Stimulated activated CD4-positive, alpha-beta T cell treated with anti-CD3 and anti-CD28 coated beads, TNF-alpha, amount 100 ng/mL, for 4 hours (primary cell): Measurements from ENCODE around the gene CDK5RAP2.
A peak's percentile ranks its signal among the peaks of the same experiment; 100 is the strongest.
"Not testable (repeated sequence)": the region's sequence is repeated elsewhere in the genome, so short reads cannot be mapped to it uniquely, and the experiment has no call there.

Experiments
- DNase-seq, 3 experiments: peaks; one replicate each; pipeline ENCODE4 v3.0.0-alpha.2; 2020; ENCODE audit warnings: low read depth in 3 of 3

CDK5RAP2 gene

DNA sequence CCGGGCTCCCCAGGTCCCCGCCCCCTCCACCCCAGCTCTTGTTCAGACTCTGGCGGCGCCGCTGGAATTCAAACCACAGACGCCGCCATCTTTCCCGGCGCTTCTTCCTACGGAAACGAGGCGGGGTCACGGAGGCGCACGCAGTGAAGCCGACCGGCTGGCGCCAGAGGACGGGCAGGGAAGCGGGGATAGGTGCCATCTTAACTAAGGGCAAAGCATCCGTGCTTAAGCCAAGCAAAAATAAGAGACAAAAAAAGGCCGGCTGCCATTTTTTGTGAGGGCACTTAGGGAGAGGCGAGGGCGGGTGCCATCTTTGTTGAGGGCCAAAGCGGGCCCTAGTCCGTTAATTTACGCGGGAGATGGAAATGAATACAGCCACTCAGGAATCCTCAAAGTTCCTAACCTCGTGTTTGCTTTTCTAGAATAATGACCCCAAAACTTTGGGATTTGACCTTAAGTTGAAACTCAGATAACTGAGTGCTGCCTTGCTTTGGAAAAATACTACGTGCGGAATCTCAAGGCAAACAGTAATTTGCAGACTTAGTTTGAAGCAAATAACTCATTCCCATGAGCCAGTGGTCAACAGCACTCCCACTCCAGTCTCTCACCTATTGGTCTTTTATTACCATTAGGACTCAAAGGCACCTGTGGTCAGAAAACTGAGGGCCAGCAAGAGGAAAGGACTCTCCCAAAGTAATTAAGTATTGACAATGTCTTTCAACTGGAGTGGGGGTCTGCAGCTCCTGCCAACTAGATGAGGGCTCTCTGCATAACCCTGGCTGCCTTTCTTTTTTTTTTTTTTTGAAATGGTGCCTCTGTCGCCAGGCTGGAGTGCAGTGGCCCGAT lies at the start of gene CDK5RAP2:
Gene CDK5RAP2 (minus strand): TSS at position 117 of the 846 bp plus-strand sequence. CDS start 189 bp downstream, outside the sequence.
- DNase-seq = peak; percentile 74 to 86 (median 85)

DNA sequence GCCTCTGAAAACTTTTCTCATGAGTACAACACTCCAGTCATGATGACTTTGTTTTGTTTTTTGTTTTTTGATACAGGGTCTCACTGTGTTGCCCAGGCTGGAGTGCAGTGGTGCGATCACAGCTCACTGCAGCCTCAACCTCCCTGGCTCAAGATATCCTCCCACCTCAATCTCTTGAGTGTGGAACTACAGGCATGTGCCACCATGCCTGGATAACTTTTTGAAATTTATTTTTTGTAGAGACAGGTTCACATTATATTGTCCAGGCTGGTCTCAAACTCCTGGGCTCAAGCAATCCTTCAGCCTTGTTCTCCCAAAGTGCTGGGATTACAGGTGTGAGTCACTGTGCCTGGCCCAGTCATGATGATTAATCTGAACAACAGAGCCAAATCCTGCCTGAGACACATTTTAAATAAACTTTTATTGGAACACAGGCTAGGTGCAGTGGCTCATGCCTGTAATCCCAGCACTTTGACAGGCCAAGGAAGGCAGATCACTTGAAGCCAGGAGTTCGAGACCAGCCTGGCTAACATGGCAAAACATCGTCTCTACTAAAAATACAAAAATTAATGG lies 49.0 kb upstream of the CDK5RAP2 start:
- not testable (repeated sequence) for DNase-seq

DNA sequence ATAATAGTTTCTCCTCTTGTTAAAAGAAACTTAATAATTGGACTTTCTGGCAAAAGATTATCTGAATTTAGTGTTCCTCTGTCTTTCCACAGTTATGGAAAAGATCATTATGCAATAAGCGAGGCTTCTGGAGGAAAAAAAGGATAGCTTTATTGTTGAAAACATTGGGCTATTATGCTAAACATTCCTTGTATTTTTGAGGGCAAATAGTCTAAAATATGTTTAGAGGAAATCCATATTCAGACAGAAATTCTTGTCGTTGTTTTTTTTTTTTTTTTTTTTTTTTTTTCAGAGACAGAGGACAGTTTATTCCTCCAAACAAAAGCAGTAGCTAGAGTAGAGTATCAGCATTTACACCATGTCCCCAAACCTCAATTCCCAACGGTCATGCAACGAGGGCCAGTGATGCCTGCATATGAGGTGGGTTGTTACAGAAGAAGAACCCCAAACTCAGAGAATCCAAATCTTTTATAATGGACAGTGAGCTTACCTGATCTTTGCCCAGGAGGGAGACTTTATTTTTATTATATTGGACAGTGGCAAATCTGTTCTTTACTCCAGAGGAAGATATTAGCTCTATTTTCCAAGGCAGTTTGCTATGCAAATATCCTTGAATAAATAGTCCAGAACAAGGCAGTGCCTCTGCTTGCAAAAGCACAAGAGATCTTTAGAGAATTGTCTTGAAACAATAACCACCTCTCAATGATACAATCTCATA lies 48.4 kb upstream of the CDK5RAP2 start:
- DNase-seq = no peak

DNA sequence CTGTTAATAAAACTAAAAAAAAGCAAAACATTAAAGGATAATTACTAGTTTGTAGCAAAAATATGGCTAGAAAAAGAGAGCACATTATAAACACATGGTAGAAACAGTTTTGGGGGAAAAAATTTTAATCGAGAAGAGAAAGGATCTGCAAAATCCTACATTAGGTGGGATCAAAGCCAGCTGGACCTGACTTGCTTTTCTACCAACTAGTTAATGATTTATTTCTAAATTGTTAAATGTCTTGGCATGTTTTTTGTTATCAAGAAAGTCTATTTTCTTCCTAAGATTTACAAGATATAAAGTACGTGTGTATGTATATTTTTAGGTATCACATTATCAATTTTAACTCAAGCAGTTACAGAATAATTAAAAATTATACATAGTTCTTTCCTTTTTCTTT lies 47.1 kb upstream of the CDK5RAP2 start:
- no peak for DNase-seq

GRCh38 chr9:120626512-120626911 lies 46.5 kb upstream of the CDK5RAP2 start:
- DNase-seq = no peak

- no peak for DNase-seq
Measured at GRCh38 chr9:120625222-120625621, 45.3 kb upstream of the CDK5RAP2 start.

DNA sequence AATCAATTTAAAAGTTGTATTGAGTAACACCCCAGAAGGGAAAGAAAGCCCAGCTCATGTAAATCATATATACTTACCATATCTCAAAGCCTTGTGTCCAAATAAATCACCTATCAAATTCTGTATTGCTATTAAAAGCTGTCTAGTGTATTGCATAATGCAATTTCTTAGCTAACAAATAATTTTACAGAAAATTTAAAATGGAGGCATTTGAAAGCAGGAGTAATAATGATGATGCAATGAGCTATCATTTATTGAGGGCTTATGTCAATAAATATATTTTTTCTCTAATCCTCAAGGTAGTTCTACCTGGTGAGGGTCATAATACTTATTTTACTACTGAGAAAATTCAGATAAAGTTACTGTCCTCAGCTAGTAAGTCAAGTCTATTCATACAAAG lies 42.8 kb upstream of the CDK5RAP2 start:
- no peak for DNase-seq

DNA sequence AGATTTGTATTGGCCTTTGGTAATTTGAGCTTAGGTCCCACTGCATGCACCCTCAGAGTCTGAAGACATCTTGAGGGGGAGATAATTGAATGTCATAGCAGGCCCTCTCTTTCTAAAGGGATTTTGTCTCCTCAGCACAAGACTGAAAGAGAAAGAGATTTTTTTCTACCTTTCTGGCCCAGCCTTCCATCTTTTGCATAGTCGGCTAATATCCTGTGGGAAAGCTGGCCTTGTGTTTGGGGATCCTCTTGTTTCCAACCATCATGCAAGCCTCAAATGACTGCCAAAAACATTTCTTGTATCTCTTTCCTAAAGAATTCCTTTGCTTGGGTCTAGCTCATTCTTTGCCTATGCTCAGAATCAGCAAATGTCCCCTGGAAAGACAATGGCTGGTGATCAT lies 42.0 kb upstream of the CDK5RAP2 start:
- DNase-seq = no peak

DNA sequence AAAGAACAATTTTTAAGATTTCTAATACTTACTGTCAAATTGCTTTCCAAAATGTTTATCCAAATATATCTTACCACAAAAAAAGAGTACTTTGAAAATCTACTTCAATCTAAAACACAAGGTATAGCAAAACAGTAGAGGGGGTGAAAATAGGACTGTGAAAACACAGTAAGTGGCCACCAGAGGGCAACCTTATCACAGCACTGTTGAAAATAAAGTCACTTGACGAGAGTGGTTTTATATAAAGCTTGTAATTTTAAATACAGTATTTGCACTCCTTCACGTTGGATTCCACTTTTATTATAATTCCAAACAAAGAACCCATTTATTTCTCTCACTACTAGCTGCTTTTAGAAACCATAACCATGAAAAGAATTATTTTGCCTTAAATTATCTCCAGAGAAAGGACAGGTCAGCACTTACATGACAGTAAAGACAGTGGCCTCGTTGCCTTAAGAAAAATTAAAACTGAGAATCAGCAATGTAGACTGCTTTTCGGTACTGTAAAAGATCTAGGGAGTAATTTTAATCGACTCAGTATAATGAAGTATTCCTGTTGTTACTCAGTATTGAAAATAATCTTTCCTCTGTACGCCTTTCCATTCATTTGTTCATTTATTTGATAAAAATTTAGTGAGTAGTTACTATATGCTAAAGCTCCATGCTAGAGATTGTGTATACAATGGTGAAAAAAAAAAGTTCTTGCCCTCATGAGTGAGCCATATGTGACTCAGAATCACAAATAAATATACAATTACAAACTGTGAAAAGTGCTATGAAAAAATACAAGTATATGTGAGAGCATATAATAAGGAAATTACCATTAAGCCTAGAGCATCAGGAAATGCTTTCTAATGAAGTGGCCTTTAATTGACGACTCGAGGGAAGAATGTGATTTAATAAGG lies 40.0 kb upstream of the CDK5RAP2 start:
- DNase-seq = peak in 2 of 3 experiments; percentile 8 to 30

DNA sequence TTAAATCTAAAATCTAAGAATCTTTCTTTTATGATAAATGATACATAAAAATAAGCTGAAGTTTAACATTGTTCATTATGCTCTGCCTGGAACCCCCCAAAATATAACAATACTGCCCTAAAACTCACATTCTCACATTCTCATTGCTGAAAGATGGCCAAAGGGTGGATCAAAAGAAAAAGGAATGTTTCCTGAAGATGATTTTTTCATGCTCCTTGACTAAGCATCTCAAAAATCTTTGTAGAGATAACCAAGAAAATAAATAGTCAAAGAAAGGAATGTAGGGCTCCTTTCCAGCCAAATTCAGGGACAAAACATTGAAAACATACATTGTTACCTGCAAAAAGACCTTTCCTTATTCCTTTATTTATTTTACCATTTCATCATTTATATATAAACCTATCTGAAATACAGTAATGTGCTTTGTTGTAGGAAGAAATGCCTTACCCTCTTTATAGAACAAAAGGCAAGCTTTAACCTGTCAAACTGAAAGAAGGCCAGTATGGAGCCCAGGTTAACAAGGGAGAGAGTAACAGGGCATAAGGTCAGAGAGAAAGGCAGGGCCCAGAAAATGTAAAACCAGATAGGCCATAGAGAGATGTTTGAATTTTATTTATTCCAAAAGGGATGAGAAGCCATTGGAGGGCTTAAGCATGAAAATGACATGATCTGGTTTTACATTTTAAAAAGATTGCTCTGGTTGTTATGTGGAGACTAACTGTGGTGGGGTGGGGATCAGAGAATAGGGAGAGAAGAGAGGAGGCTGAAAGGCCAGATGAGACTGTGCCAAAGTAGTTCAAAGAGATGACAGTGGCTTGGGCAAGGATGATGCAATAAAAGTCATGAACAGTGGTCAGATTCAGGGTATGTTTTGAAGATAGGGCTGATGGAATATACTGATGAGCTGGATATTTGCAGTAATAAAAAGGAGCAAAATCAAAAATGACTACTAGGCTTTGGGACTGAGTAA lies 37.3 kb upstream of the CDK5RAP2 start:
- no peak for DNase-seq

GRCh38 chr9:120612218-120612617 lies 32.3 kb upstream of the CDK5RAP2 start:
- DNase-seq = no peak

- no peak for DNase-seq
Measured at GRCh38 chr9:120611690-120612068, 31.7 kb upstream of the CDK5RAP2 start.

GRCh38 chr9:120610975-120611689 lies 31.2 kb upstream of the CDK5RAP2 start:
- DNase-seq = no peak

GRCh38 chr9:120609636-120610035 lies 29.7 kb upstream of the CDK5RAP2 start:
- DNase-seq = no peak

GRCh38 chr9:120608421-120608820 lies 28.5 kb upstream of the CDK5RAP2 start:
- no peak for DNase-seq

- DNase-seq = no peak
Measured at GRCh38 chr9:120603591-120603990, 23.6 kb upstream of the CDK5RAP2 start.

DNA sequence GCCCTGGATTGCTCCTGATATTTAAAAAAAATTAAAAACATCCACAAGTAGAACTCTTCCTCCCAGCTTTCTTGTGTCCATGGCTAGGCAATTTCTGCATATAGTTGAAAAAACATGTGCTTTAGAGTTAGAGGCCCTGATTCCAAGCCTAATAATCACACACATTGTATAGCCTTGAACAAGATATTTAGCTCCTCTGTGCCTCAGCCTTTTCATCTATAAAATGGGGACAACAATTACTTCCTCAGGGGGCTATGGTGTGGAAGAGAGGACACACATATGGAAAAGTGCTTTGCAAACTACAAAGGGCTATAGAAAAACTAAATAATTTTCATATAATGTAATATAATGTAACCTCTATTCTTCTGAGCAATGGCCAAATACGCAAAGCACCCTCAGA lies 23.0 kb upstream of the CDK5RAP2 start:
- DNase-seq = no peak

GRCh38 chr9:120593955-120594277 lies 13.9 kb upstream of the CDK5RAP2 start:
- DNase-seq = no peak

DNA sequence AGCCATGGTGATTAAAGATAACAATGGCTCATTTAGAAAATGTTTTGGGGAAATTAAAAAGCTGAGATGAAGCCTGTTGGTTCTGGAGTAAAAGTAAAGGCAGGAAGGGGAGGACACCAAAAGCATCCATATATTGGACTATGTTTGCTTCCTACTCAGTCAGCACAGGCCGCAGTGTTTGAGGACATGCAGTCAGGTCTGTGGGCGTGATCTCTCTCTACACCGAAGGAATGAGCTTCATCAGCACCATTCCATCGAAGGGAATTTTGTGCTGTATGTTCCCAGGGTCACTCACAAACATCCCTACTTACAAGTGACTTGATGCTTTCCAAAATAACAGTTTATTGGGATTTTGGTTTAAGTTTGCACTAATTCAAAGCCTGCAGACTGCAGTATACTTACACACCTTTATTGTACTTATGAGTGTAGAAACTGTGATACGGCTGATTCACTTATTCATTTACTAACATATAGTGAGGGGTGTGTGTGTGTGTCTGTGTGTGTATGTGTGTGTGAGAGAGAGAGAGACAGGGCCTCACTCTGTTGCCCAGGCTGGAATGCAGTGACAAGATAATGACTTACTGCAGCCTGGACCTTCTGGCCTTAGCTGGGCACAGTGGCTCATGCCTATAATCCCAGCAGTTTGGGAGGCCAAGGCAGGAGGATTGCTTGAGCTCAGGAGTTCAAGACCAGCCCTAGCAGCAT lies 13.4 kb upstream of the CDK5RAP2 start:
- DNase-seq = no peak
